Measurements from ENCODE around the gene STAB2.

DNA sequence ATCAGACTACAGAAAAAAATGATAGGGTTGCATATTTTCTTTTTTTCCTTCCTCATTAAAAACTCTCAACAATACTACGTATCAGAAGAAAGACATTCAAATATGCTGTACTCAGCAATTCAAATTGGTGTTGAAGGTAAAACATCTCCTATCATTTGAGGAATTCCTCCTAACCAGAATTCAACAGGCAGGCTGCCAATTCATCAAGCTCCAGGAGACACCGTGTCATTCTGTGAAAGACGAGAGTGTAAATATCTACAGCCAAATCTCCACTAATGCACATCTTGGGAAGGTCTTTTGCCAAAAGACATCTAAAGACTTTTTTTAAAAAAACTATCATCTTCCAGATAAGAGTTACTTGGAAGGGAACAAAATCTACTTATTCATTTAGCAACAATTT lies 227.4 kb downstream of the STAB2 start:
- no peak for TF ChIP-seq POLR2A (IDR thresholded peaks at IDR 0.05)
- TF ChIP-seq, protein P1, sequence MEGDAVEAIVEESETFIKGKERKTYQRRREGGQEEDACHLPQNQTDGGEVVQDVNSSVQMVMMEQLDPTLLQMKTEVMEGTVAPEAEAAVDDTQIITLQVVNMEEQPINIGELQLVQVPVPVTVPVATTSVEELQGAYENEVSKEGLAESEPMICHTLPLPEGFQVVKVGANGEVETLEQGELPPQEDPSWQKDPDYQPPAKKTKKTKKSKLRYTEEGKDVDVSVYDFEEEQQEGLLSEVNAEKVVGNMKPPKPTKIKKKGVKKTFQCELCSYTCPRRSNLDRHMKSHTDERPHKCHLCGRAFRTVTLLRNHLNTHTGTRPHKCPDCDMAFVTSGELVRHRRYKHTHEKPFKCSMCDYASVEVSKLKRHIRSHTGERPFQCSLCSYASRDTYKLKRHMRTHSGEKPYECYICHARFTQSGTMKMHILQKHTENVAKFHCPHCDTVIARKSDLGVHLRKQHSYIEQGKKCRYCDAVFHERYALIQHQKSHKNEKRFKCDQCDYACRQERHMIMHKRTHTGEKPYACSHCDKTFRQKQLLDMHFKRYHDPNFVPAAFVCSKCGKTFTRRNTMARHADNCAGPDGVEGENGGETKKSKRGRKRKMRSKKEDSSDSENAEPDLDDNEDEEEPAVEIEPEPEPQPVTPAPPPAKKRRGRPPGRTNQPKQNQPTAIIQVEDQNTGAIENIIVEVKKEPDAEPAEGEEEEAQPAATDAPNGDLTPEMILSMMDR (IDR thresholded peaks at IDR 0.05) = no peak

Measured in right lobe of liver (tissue), 4 donors.